ENCODE data around the gene EXOC3L1.

EXOC3L1 gene

GRCh38 chr16:67196881-67197280 is 6.9 kb upstream of the EXOC3L1 start:
- no peak for DNase-seq (ENCODE audit: low spot score)

- DNase-seq (ENCODE audit: low spot score), result no peak
Observed at GRCh38 chr16:67195676-67196075, 5.7 kb upstream of the EXOC3L1 start.

- no peak for DNase-seq (ENCODE audit: low spot score)
Observed at GRCh38 chr16:67194260-67194659, 4.3 kb upstream of the EXOC3L1 start.

- no peak for DNase-seq (ENCODE audit: low spot score)
Observed at GRCh38 chr16:67193536-67193935, 3.6 kb upstream of the EXOC3L1 start.

GRCh38 chr16:67192781-67193361 is 2.9 kb upstream of the EXOC3L1 start:
- no peak for DNase-seq (ENCODE audit: low spot score)

- peak; percentile 91 for DNase-seq (ENCODE audit: low spot score)
Observed at GRCh38 chr16:67191995-67192681, 2.2 kb upstream of the EXOC3L1 start, which contains the start of gene E2F4. Gene E2F4, plus strand, starts transcription at chr16:67192155. Its CDS starts 73 bp downstream, at chr16:67192228.

- no peak for DNase-seq (ENCODE audit: low spot score)
Observed at GRCh38 chr16:67191411-67191994, 1.6 kb upstream of the EXOC3L1 start.

- DNase-seq (ENCODE audit: low spot score), result no peak
Observed at GRCh38 chr16:67190448-67191399, 788 bp upstream of the EXOC3L1 start.

- DNase-seq (ENCODE audit: low spot score), result no peak
Observed at GRCh38 chr16:67188798-67189197, 1.1 kb downstream of the EXOC3L1 start.

GRCh38 chr16:67188323-67188722 is 1.6 kb downstream of the EXOC3L1 start:
- no peak for DNase-seq (ENCODE audit: low spot score)

- DNase-seq (ENCODE audit: low spot score), result no peak
Observed at GRCh38 chr16:67187175-67187890, 2.6 kb downstream of the EXOC3L1 start.

- DNase-seq (ENCODE audit: low spot score), result no peak
Observed at GRCh38 chr16:67186550-67186950, 3.4 kb downstream of the EXOC3L1 start.

GRCh38 chr16:67185651-67186134 is 4.2 kb downstream of the EXOC3L1 start:
- no peak for DNase-seq (ENCODE audit: low spot score)

- DNase-seq (ENCODE audit: low spot score), result peak; percentile 77
Observed at GRCh38 chr16:67184995-67185650, 4.8 kb downstream of the EXOC3L1 start.

GRCh38 chr16:67184453-67184994 is 5.4 kb downstream of the EXOC3L1 start:
- no peak for DNase-seq (ENCODE audit: low spot score)

GRCh38 chr16:67183627-67184452 is 6.1 kb downstream of the EXOC3L1 start, which contains the start of gene MATCAP1:
Gene MATCAP1, minus strand, starts transcription at chr16:67183963. Its CDS starts 3,353 bp downstream, at chr16:67180610.
- DNase-seq (ENCODE audit: low spot score), result peak; percentile 99

- DNase-seq (ENCODE audit: low spot score), result no peak
Observed at GRCh38 chr16:67183284-67183626, 6.7 kb downstream of the EXOC3L1 start.

GRCh38 chr16:67182288-67182687 is 7.6 kb downstream of the EXOC3L1 start:
- DNase-seq (ENCODE audit: low spot score), result no peak

- no peak for DNase-seq (ENCODE audit: low spot score)
Observed at GRCh38 chr16:67181346-67181745, 8.6 kb downstream of the EXOC3L1 start.

- DNase-seq (ENCODE audit: low spot score), result no peak
Observed at GRCh38 chr16:67180166-67180565, 9.8 kb downstream of the EXOC3L1 start.
